ENCODE data around the gene NR3C2.

GRCh38 chr4:148171596-148171995 lies 270.6 kb downstream of the NR3C2 start:
- TF ChIP-seq, protein P1, sequence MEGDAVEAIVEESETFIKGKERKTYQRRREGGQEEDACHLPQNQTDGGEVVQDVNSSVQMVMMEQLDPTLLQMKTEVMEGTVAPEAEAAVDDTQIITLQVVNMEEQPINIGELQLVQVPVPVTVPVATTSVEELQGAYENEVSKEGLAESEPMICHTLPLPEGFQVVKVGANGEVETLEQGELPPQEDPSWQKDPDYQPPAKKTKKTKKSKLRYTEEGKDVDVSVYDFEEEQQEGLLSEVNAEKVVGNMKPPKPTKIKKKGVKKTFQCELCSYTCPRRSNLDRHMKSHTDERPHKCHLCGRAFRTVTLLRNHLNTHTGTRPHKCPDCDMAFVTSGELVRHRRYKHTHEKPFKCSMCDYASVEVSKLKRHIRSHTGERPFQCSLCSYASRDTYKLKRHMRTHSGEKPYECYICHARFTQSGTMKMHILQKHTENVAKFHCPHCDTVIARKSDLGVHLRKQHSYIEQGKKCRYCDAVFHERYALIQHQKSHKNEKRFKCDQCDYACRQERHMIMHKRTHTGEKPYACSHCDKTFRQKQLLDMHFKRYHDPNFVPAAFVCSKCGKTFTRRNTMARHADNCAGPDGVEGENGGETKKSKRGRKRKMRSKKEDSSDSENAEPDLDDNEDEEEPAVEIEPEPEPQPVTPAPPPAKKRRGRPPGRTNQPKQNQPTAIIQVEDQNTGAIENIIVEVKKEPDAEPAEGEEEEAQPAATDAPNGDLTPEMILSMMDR (conservative IDR thresholded peaks at IDR 0.05; ENCODE audit: low read length): no peak
- TF ChIP-seq EZH2phosphoT487 (IDR thresholded peaks at IDR 0.05; ENCODE audit: borderline replicate concordance, low read depth, low read length): no peak

All from OCI-LY7 (cell line).